GM12801 (cell line): ENCODE data around the gene DMAC2L.

Experiments
- CTCF ChIP-seq: IDR thresholded peaks from one replicate; pipeline ENCODE4 v1.5.1; 2011; ENCODE audit warnings: control low read depth; ENCODE audit not compliant: insufficient read length; ENCODE audit errors: extremely low read depth

DMAC2L gene

GRCh38 chr14:50340045-50340444 is 27.9 kb downstream of the DMAC2L start:
- TF ChIP-seq CTCF = no peak

GRCh38 chr14:50340963-50341362 is 28.8 kb downstream of the DMAC2L start:
- TF ChIP-seq CTCF = no peak

GRCh38 chr14:50342221-50343078 is 30.3 kb downstream of the DMAC2L start:
- no peak for TF ChIP-seq CTCF

GRCh38 chr14:50343434-50343833 is 31.3 kb downstream of the DMAC2L start:
- TF ChIP-seq CTCF = no peak

- no peak for TF ChIP-seq CTCF
Observed at GRCh38 chr14:50344116-50344775, 32.1 kb downstream of the DMAC2L start.

GRCh38 chr14:50344876-50345563 is 32.9 kb downstream of the DMAC2L start:
- TF ChIP-seq CTCF = no peak

GRCh38 chr14:50345846-50346422 is 33.8 kb downstream of the DMAC2L start:
- TF ChIP-seq CTCF = no peak
